Measurements from ENCODE around the gene IQCM.

The IQCM gene

DNA sequence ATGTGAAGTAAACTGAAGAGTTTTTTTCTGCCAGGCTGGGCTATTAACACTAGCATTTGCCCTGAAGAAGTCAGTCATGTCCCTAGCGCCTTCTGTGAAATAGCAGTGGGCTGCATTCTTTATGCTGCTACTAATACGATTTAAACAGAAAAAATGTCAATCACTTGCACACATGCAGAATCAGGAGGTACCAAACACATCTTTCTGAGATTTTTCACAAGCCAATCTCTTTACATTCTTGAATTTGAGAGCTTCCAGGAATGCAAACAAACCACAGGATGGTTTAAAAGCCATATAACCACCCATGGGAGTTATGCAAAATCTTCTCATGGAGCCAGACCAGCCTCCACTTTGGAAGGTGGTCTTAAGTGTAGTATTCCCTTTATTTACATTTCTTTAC is 220.1 kb downstream of the IQCM start:
- no peak for TF ChIP-seq POLR2AphosphoS5 (IDR thresholded peaks at IDR 0.05; ENCODE audit: low read depth)
- no peak for TF ChIP-seq CTCF (IDR thresholded peaks at IDR 0.05; ENCODE audit: insufficient read depth, low read length)
- no peak for TF ChIP-seq SPI1 (IDR thresholded peaks at IDR 0.05; ENCODE audit: borderline replicate concordance, low read depth)
- TF ChIP-seq, protein P1, sequence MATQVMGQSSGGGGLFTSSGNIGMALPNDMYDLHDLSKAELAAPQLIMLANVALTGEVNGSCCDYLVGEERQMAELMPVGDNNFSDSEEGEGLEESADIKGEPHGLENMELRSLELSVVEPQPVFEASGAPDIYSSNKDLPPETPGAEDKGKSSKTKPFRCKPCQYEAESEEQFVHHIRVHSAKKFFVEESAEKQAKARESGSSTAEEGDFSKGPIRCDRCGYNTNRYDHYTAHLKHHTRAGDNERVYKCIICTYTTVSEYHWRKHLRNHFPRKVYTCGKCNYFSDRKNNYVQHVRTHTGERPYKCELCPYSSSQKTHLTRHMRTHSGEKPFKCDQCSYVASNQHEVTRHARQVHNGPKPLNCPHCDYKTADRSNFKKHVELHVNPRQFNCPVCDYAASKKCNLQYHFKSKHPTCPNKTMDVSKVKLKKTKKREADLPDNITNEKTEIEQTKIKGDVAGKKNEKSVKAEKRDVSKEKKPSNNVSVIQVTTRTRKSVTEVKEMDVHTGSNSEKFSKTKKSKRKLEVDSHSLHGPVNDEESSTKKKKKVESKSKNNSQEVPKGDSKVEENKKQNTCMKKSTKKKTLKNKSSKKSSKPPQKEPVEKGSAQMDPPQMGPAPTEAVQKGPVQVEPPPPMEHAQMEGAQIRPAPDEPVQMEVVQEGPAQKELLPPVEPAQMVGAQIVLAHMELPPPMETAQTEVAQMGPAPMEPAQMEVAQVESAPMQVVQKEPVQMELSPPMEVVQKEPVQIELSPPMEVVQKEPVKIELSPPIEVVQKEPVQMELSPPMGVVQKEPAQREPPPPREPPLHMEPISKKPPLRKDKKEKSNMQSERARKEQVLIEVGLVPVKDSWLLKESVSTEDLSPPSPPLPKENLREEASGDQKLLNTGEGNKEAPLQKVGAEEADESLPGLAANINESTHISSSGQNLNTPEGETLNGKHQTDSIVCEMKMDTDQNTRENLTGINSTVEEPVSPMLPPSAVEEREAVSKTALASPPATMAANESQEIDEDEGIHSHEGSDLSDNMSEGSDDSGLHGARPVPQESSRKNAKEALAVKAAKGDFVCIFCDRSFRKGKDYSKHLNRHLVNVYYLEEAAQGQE (IDR thresholded peaks at IDR 0.05; ENCODE audit: insufficient replicate concordance, low read depth), result no peak
- TF ChIP-seq GABPA (IDR thresholded peaks at IDR 0.05; ENCODE audit: low read depth), result no peak
- no peak overlapping the region for H3K27ac ChIP-seq (replicated peaks)
- no peaks in the 10 kb centered on the region for H3K27me3 ChIP-seq (ENCODE audit: insufficient read depth, poor library complexity, severe bottlenecking)
- DNase-seq (ENCODE audit: low read depth in 1 of 2, low spot score in 1 of 2), result no peak
- H3K4me3 ChIP-seq (replicated peaks; ENCODE audit: insufficient read depth, low read length), result no peak overlapping the region

- DNase-seq (ENCODE audit: low read depth in 1 of 2, low spot score in 1 of 2), result no peak
- Histone ChIP-seq H3K4me3 (replicated peaks; ENCODE audit: insufficient read depth, low read length) (no peak overlapping the region), H3K27ac (replicated peaks) (no peak overlapping the region), H3K27me3 (ENCODE audit: insufficient read depth, poor library complexity, severe bottlenecking) (no peaks in the 10 kb centered on the region)
- TF ChIP-seq SPI1 (IDR thresholded peaks at IDR 0.05; ENCODE audit: borderline replicate concordance, low read depth), result no peak
- TF ChIP-seq, protein P1 (IDR thresholded peaks at IDR 0.05; ENCODE audit: insufficient replicate concordance, low read depth), result no peak
- TF ChIP-seq CTCF (IDR thresholded peaks at IDR 0.05; ENCODE audit: insufficient read depth, low read length), result no peak
- no peak for TF ChIP-seq POLR2AphosphoS5 (IDR thresholded peaks at IDR 0.05; ENCODE audit: low read depth)
- TF ChIP-seq GABPA (IDR thresholded peaks at IDR 0.05; ENCODE audit: low read depth), result no peak
Observed at GRCh38 chr4:149589826-149590225, 225.8 kb downstream of the IQCM start.

DNA sequence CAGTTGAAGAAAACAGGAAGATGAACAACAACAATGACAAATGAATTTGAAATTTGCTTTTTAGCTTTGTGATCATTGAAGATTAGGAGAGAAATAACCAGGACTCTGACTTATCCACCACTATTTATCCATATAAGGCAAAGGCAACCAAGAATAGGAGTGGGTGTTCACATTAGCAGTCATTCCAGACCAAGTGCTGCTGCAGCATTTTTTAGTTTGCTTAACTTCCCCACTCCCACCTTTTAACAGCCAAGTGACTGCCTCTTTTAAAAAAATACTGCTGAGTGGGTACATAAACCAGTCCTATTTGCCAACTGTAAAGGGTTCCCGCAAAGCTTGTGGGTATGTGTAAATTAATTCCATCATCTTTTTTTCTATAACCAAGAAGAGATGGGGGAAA is 230.9 kb downstream of the IQCM start:
- no peak for DNase-seq (ENCODE audit: low read depth in 1 of 2, low spot score in 1 of 2)
- H3K4me3 ChIP-seq (replicated peaks; ENCODE audit: insufficient read depth, low read length), result no peak overlapping the region
- H3K27me3 ChIP-seq (ENCODE audit: insufficient read depth, poor library complexity, severe bottlenecking), result no peaks in the 10 kb centered on the region
- no peak overlapping the region for H3K27ac ChIP-seq (replicated peaks)
- TF ChIP-seq, protein P1 (IDR thresholded peaks at IDR 0.05; ENCODE audit: insufficient replicate concordance, low read depth), result no peak
- TF ChIP-seq CTCF (IDR thresholded peaks at IDR 0.05; ENCODE audit: insufficient read depth, low read length), result no peak
- no peak for TF ChIP-seq SPI1 (IDR thresholded peaks at IDR 0.05; ENCODE audit: borderline replicate concordance, low read depth)
- TF ChIP-seq GABPA (IDR thresholded peaks at IDR 0.05; ENCODE audit: low read depth), result no peak
- no peak for TF ChIP-seq POLR2AphosphoS5 (IDR thresholded peaks at IDR 0.05; ENCODE audit: low read depth)

Data from HL-60 (cell line).